ENCODE data around the gene NCAPD3. TPM values are rescaled to one million over a fixed set of nuclear protein-coding genes. Genes with fewer than 3 reads are reported as not detected.
"Not testable (repeated sequence)": the region's sequence is repeated elsewhere in the genome, so short reads cannot be mapped to it uniquely, and the experiment has no call there.

The NCAPD3 gene
- total RNA-seq, 2 experiments from 2014 or later: 94.4 to 97.2 TPM

GRCh38 chr11:134132808-134133207 lies 91.0 kb downstream of the NCAPD3 start:
- Mint-ChIP-seq H3K36me3 (ENCODE audit: low read depth) (peaks cover 3% of the 10 kb centered on the region), H3K27ac (no peak overlapping the region), H3K4me3 (no peak overlapping the region), H3K4me1 (no peaks in the 10 kb centered on the region), H3K9me3 (peaks cover 11% of the 10 kb centered on the region), H3K27me3 (peaks cover 14% of the 10 kb centered on the region)
- CTCF ChIA-PET: no interaction called here
- DNase-seq: no peak
- POLR2A ChIA-PET: no interaction called here

GRCh38 chr11:134131628-134132244 lies 92.0 kb downstream of the NCAPD3 start:
- no peaks in the 10 kb centered on the region for H3K4me1 Mint-ChIP-seq
- ChIA-PET POLR2A (no interaction called here), CTCF (no interaction called here)
- H3K36me3 Mint-ChIP-seq (ENCODE audit: low read depth): peaks cover 3% of the 10 kb centered on the region
- DNase-seq: no peak
- H3K27ac Mint-ChIP-seq: no peak overlapping the region
- H3K9me3 Mint-ChIP-seq: peaks cover 11% of the 10 kb centered on the region
- H3K27me3 Mint-ChIP-seq: peaks cover 14% of the 10 kb centered on the region
- H3K4me3 Mint-ChIP-seq: no peak overlapping the region

DNA sequence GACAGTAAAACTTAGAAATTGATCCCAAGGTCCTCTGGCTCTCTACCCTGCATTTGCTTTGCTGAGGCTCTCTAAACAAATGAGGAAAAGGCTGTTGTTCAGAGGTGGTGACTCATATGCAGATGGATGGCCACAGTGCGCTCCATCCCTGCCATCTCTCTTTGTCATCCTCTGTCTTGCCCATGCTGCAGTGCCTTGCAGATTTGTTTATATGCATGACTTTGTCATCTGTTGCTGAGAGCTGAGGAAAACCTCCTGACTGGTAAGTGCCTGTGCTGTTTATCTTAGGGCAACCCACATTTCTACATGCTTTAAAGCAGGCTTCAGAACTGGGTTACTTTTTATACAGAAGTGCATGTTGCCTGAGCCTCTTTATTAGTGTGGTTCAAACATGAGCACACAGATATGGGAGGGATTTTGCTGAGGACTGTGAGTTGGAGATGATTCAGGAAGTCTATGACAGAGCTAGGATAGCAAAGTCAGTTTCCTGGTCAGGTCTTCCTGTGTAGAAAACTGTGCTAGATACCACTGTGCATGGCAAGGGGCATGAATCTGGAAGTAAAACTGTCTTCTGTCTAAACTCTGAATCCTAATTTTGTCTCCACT lies 97.4 kb downstream of the NCAPD3 start:
- Mint-ChIP-seq H3K36me3 (ENCODE audit: low read depth) (peaks cover 2% of the 10 kb centered on the region), H3K9me3 (peaks cover 2% of the 10 kb centered on the region), H3K4me1 (peaks cover 14% of the 10 kb centered on the region), H3K4me3 (no peak overlapping the region), H3K27ac (no peak overlapping the region), H3K27me3 (peaks cover 34% of the 10 kb centered on the region)
- CTCF ChIA-PET: interaction anchor here (1.4 kb wide), 1 partner anchor 305 kb away, joined by 3 read pairs; no protein-coding TSS in a partner anchor
- POLR2A ChIA-PET: no interaction called here
- DNase-seq: no peak

GRCh38 chr11:134125507-134125906 lies 98.3 kb downstream of the NCAPD3 start:
- peaks cover 14% of the 10 kb centered on the region for H3K4me1 Mint-ChIP-seq
- H3K27ac Mint-ChIP-seq: no peak overlapping the region
- peaks cover 36% of the 10 kb centered on the region for H3K27me3 Mint-ChIP-seq
- no peak overlapping the region for H3K4me3 Mint-ChIP-seq
- no peak for DNase-seq
- no peaks in the 10 kb centered on the region for H3K9me3 Mint-ChIP-seq
- POLR2A ChIA-PET: interaction anchor here (0.9 kb wide), 1 partner anchor 71 kb away, joined by 3 read pairs; no protein-coding TSS in a partner anchor
- no peaks in the 10 kb centered on the region for H3K36me3 Mint-ChIP-seq (ENCODE audit: low read depth)
- CTCF ChIA-PET: interaction anchor here (1.4 kb wide), 1 partner anchor 304 kb away, joined by 3 read pairs; no protein-coding TSS in a partner anchor

DNA sequence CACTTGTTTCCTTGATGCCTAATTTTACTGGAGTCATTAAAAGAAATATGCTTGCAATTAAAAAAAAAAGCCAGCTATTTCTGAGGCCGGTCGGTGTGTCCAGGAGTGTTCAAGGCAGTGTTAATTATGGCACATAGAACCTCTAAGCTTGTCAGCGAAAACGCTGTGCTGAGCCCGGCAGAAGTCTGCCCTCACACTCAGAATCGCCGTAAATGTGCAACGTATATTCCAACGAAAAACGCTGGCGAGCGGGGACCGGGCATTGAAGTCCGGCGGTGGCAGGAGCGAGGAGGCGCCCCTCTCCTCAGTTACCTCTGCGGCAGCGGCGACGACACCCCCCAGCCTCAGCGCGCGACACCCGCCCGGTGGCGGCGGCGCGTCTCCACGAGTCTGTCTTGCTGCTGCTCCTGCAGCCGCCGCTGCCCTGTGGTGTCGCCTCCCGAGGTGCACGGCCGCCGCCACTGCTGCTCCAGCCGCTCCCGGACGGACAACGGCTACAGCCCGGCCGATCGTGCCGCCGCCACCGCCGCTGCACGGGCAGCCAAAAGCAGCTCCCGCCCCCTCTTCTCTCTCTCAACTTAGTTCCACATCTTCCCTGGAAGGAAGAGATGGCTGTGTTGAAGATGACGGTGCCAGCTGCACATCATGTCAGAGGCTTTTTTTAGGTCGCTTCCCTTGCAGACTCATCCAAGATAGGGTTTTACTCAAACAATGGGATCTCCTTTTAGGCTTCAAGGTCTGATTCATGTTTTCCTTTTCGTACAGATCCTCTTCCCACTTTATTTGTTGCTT lies 98.9 kb downstream of the NCAPD3 start:
- no peaks in the 10 kb centered on the region for H3K9me3 Mint-ChIP-seq
- DNase-seq: no peak
- peaks cover 14% of the 10 kb centered on the region for H3K4me1 Mint-ChIP-seq
- ChIA-PET CTCF (interaction anchor here (1.4 kb wide), 1 partner anchor 303 kb away, joined by 3 read pairs; no protein-coding TSS in a partner anchor), POLR2A (interaction anchor here (0.9 kb wide), 1 partner anchor 72 kb away, joined by 3 read pairs; no protein-coding TSS in a partner anchor)
- H3K27ac Mint-ChIP-seq: no peak overlapping the region
- H3K27me3 Mint-ChIP-seq: peaks cover 36% of the 10 kb centered on the region
- no peak overlapping the region for H3K4me3 Mint-ChIP-seq
- no peaks in the 10 kb centered on the region for H3K36me3 Mint-ChIP-seq (ENCODE audit: low read depth)

- DNase-seq: no peak
- Mint-ChIP-seq H3K9me3 (no peaks in the 10 kb centered on the region), H3K27ac (no peak overlapping the region), H3K4me1 (peaks cover 12% of the 10 kb centered on the region), H3K27me3 (peaks cover 31% of the 10 kb centered on the region), H3K36me3 (ENCODE audit: low read depth) (no peaks in the 10 kb centered on the region), H3K4me3 (no peak overlapping the region)
- POLR2A ChIA-PET: no interaction called here
- CTCF ChIA-PET: interaction anchor here (0.9 kb wide), 1 partner anchor 71 kb away, joined by 3 read pairs; no protein-coding TSS in a partner anchor
These were observed 102.7 kb downstream of the NCAPD3 start for GRCh38 chr11:134120921-134121526.

DNA sequence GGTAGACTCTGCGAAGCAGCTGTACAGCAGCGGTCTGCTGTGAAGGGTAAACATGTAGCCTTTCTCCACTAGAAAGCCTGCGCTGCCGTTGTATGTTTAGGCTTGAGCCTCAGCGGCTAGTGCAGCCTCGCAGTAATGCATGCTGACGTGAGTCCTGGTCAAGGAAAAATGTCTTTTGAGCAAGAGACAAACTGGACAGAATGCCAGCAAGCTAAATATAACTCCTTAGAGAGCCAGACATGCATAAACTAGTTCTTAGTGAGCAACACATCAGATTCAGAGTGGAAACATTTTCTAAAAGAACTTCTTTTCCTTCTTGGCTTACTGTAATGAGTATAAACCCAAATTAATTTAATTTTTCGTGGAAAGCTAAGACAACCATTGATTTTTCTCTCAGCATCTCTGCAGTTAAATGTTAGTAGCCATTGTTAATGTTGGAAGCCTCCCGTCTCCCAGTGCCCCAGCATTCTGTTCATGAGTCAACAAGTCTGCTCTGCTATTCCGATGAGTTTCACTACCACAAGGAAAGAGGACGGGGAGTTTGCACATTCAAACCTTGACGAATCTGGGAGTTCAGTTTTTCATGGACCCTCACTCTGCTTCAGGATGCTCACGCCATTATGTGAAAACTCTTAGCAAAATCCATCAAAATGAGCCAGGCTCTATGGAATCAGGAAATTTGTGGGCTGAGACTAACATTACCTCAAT lies 103.5 kb downstream of the NCAPD3 start:
- Mint-ChIP-seq H3K9me3 (no peaks in the 10 kb centered on the region), H3K27ac (no peak overlapping the region), H3K4me1 (peaks cover 7% of the 10 kb centered on the region), H3K4me3 (no peak overlapping the region), H3K36me3 (ENCODE audit: low read depth) (no peaks in the 10 kb centered on the region), H3K27me3 (peaks cover 27% of the 10 kb centered on the region)
- POLR2A ChIA-PET: no interaction called here
- DNase-seq: no peak
- CTCF ChIA-PET: interaction anchor here (0.9 to 1.5 kb wide), 2 partner anchors 70 kb away, joined by 3 to 4 read pairs; no protein-coding TSS in a partner anchor

DNA sequence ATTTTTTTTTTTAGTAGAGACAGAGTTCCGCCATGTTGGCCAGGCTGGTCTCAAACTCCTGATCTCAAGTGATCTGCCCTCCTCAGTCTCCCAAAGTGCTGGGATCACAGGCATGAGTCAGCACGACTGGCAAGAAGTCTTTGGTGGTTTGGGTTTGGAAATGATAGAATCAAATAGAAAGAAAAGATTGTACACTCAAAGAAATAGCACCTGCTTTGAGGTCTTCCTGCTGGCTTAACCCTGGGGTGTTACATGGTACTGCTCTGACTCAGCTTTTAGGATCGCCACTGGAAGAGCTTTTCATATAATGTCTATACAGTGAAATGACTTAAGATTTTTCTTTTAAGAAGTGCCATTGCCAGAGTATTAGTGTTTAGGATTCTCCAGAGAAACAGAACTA lies 104.7 kb downstream of the NCAPD3 start:
- H3K27ac Mint-ChIP-seq: no peak overlapping the region
- peaks cover 3% of the 10 kb centered on the region for H3K4me1 Mint-ChIP-seq
- H3K9me3 Mint-ChIP-seq: no peaks in the 10 kb centered on the region
- H3K36me3 Mint-ChIP-seq (ENCODE audit: low read depth): no peaks in the 10 kb centered on the region
- peaks cover 17% of the 10 kb centered on the region for H3K27me3 Mint-ChIP-seq
- POLR2A ChIA-PET: no interaction called here
- DNase-seq: no peak
- CTCF ChIA-PET: interaction anchor here (1.5 kb wide), 1 partner anchor 69 kb away, joined by 4 read pairs; no protein-coding TSS in a partner anchor
- H3K4me3 Mint-ChIP-seq: no peak overlapping the region

- ChIA-PET CTCF (no interaction called here), POLR2A (no interaction called here)
- no peak for DNase-seq
- Mint-ChIP-seq H3K27me3 (peaks cover 9% of the 10 kb centered on the region), H3K4me1 (peaks cover 3% of the 10 kb centered on the region), H3K9me3 (no peaks in the 10 kb centered on the region), H3K4me3 (no peak overlapping the region), H3K36me3 (ENCODE audit: low read depth) (no peaks in the 10 kb centered on the region), H3K27ac (no peak overlapping the region)
These were observed 105.8 kb downstream of the NCAPD3 start for GRCh38 chr11:134118006-134118405.

DNA sequence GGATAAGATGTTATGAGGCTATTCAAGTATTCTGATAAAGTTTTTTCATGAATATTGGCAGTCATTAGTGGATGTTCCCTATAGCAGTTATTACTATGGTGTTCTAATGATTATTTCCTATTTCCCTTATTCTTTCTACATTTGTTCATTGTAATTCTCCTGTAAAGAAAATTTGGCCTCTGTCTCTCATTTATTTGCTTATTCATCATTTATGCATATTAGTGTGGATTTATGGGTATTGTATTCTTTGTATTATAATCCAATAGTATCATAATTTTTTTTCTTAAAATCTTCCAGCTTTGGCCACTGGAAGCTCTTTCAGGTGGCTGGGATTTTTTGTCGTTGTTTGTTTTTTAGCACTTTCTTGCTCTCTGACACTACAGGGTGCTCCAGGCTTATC lies 107.6 kb downstream of the NCAPD3 start:
- CTCF ChIA-PET: no interaction called here
- H3K4me3 Mint-ChIP-seq: no peak overlapping the region
- H3K9me3 Mint-ChIP-seq: no peaks in the 10 kb centered on the region
- peaks cover 6% of the 10 kb centered on the region for H3K27me3 Mint-ChIP-seq
- H3K36me3 Mint-ChIP-seq (ENCODE audit: low read depth): no peaks in the 10 kb centered on the region
- no peak overlapping the region for H3K27ac Mint-ChIP-seq
- DNase-seq: no peak
- H3K4me1 Mint-ChIP-seq: peaks cover 3% of the 10 kb centered on the region
- POLR2A ChIA-PET: no interaction called here

DNA sequence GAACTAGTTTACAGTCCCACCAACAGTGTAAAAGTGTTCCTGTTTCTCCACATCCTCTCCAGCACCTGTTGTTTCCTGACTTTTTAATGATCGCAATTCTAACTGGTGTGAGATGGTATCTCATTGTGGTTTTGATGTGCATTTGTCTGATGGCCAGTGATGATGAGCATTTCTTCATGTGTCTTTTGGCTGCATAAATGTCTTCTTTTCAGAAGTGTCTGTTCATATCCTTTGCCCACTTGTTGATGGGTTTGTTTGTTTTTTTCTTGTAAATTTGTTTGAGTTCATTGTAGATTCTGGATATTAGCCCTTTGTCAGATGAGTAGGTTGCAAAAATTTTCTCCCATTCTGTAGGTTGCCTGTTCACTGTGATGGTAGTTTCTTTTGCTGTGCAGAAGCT lies 110.0 kb downstream of the NCAPD3 start:
- H3K4me1 Mint-ChIP-seq; H3K9me3 Mint-ChIP-seq; POLR2A ChIA-PET; H3K36me3 Mint-ChIP-seq (ENCODE audit: low read depth); CTCF ChIA-PET; H3K27me3 Mint-ChIP-seq; DNase-seq; H3K4me3 Mint-ChIP-seq; H3K27ac Mint-ChIP-seq: not testable (repeated sequence)

DNA sequence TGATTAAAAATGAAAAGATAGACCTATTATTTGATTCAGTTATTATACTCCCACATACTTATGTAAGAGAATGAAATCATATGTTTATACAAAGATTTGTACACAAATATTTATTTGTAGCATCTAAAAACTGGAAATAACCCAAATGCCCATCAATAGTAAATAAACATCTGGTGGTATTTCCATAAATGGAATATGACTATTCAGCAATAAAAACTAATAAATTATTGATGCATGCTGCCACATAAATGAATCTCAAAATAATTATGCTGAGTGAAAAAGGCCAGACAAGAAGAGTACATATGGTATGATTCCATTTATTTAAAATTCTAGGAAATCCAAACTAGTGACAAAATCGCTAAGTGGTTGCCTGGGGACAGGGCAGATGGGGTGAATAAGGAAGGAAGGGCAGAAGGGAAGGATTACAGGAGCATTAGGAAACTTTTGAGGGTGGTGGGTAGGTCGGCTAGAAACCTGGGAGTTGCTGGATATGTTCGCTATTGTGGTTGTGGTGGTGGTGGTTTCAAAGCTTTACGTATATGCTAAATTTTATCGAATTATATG lies 113.4 kb downstream of the NCAPD3 start:
- no peak overlapping the region for H3K4me3 Mint-ChIP-seq
- H3K27ac Mint-ChIP-seq: no peak overlapping the region
- peaks cover 1% of the 10 kb centered on the region for H3K27me3 Mint-ChIP-seq
- DNase-seq: no peak
- H3K36me3 Mint-ChIP-seq (ENCODE audit: low read depth): no peaks in the 10 kb centered on the region
- POLR2A ChIA-PET: no interaction called here
- peaks cover 5% of the 10 kb centered on the region for H3K9me3 Mint-ChIP-seq
- no peaks in the 10 kb centered on the region for H3K4me1 Mint-ChIP-seq
- CTCF ChIA-PET: interaction anchor here (0.7 to 1.2 kb wide), 2 partner anchors 60 to 73 kb away, joined by 3 to 4 read pairs; no protein-coding TSS in a partner anchor

Data from activated CD4-positive, alpha-beta memory T cell treated with anti-CD3 and anti-CD28 coated beads, Interleukin-2, amount 10 ng/mL, durations not matched to agents 7 days and 5 days (primary cell).